Measurements from ENCODE around the gene FGGY.
"Not testable (repeated sequence)": the region's sequence is repeated elsewhere in the genome, so short reads cannot be mapped to it uniquely, and the experiment has no call there.

The FGGY gene, protein sequence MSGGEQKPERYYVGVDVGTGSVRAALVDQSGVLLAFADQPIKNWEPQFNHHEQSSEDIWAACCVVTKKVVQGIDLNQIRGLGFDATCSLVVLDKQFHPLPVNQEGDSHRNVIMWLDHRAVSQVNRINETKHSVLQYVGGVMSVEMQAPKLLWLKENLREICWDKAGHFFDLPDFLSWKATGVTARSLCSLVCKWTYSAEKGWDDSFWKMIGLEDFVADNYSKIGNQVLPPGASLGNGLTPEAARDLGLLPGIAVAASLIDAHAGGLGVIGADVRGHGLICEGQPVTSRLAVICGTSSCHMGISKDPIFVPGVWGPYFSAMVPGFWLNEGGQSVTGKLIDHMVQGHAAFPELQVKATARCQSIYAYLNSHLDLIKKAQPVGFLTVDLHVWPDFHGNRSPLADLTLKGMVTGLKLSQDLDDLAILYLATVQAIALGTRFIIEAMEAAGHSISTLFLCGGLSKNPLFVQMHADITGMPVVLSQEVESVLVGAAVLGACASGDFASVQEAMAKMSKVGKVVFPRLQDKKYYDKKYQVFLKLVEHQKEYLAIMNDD

DNA sequence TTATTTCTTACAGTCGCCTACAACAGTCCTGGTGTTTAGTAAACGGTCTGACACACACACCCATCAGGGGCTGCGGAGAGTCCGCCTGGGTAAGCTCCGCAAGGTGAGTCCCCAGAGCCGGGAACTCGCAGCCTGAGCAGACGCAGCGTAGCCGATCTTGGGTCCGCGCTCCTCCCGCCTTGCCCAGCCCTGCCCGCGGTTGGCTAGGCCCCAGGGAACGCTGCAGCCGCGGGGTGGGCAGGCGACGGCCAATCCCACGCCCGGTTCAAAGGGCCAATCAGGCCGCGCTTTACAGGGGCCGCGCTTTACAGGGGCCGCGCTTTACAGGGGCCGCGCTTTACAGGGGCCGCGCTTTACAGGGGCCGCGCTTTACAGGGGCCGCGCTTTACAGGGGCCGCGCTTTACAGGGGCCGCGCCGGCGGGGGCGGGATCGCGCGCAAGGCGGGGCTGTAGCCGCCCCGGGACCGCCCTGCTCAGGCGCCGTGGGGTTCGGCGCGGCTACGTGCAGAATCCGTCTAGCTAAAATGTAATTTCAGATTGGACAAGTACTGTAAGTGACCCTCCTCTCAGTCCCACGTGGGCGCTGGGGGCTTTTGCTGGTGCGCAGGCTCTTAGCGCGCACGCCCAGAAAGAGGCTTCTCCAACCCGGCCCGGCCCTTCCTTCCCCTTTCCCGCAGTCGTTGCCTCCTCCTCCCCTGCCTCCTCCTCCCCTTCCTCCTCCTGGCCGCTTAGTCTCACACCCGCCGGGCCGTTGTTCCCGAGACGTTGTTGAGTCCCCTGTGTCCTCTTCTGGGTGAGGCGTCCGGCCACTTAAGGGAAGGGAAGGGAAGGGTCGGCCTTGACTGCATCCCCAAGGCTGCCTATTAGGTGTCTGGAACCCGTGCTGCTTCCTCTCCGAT lies at the start of gene FGGY:
FGGY (plus strand) TSS at position 737 of the 899 bp plus-strand sequence. CDS start 24,456 bp downstream, outside the sequence.
- Mint-ChIP-seq H3K27ac (peak within 1 kb of the TSS; percentile 85), H3K27me3 (no peaks in the 10 kb centered on the region), H3K9me3 (no peaks in the 10 kb centered on the region), H3K4me1 (peaks cover 18% of the 10 kb centered on the region), H3K4me3 (peak within 1 kb of the TSS; percentile 91), H3K36me3 (peaks cover 4% of the 10 kb centered on the region)

DNA sequence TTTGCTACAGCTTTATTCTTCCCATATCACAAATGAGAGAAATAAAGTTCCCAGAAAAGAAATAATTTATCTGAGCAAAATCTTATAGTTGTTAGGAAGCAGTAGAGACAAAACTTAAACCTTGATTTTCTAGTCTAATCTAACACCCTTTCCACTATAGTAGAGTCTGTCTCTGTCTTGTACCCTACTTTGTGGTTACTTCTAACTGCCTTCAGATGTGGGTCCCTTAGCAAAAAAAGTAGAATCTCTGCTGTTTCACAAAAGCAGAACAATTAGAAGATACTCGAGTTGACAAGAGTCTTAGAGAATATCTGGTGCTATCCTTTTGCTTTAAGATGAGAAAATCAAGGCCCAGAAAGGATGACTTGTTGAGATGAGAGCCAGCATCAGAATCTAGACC lies 48.1 kb upstream of the FGGY start:
- Mint-ChIP-seq H3K27me3 (no peaks in the 10 kb centered on the region), H3K9me3 (no peaks in the 10 kb centered on the region), H3K27ac (no peak overlapping the region), H3K4me3 (no peak overlapping the region), H3K36me3 (peaks cover 1% of the 10 kb centered on the region), H3K4me1 (no peaks in the 10 kb centered on the region)

DNA sequence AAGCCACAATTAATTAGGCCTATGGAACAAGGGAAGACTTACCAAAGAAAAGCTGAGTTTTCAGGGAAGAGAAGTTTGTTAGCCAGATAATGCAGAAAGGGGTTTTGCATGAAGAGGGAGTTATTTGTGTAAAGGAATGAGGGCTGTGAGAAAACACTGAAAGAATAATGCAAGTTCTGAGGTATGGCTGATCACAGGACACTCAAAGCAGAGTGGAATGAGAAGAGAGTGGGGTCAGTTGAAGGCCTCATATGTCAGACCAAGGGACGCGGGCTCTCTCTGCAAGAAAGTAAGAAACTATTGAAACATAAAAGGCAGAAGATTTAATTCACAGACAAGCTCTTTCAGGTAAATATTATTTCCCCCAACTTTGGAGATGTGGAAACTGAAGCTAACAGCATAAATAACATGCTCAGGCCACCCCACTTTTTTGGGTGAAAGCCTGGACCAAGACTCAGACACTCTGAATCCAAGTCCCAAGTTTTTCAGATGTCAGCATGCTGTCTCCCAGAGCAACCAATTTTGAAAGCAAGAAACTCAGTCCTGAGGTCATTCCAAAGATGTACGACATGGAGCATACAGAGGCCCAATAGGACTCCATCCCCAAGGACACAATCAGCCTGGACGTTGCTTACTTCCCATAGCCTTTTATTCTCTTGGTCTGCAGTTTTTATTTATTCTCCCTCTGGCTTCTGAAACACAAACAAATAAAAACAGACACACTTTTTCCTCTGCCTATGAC lies 47.3 kb upstream of the FGGY start:
- H3K4me1 Mint-ChIP-seq: no peaks in the 10 kb centered on the region
- H3K36me3 Mint-ChIP-seq: peaks cover 1% of the 10 kb centered on the region
- H3K27ac Mint-ChIP-seq: no peak overlapping the region
- no peaks in the 10 kb centered on the region for H3K27me3 Mint-ChIP-seq
- no peak overlapping the region for H3K4me3 Mint-ChIP-seq
- no peaks in the 10 kb centered on the region for H3K9me3 Mint-ChIP-seq

DNA sequence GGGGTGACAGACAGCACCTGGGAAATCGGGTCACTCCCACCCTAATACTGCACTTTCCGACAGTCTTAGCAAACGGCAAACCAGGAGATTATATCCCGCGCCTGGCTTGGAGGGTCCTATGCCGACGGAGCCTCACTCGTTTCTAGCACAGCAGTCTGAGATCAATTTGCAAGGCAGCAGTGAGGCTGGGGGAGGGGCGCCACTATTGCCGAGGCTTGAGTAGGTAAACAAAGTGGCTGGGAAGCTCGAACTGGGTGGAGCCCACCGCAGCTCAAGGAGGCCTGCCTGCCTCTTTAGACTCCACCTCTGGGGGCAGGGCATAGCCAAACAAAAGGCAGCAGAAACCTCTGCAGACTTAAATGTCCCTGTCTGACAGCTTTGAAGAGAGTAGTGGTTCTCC lies 45.8 kb upstream of the FGGY start:
- not testable (repeated sequence) for H3K27ac Mint-ChIP-seq, H3K9me3 Mint-ChIP-seq, H3K36me3 Mint-ChIP-seq, H3K4me3 Mint-ChIP-seq, H3K27me3 Mint-ChIP-seq, H3K4me1 Mint-ChIP-seq

DNA sequence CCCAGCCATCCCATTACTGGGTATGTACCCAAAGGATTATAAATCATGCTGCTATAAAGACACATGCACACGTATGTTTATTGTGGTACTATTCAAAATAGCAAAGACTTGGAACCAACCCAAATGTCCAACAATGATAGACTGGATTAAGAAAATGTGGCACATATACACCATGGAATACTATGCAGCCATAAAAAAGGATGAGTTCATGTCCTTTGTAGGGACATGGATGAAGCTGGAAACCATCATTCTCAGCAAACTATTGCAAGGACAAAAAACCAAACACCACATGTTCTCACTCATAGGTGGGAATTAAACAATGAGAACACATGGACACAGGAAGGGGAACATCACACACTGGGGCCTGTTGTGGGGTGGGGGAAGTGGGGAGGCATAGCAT lies 40.5 kb upstream of the FGGY start:
- not testable (repeated sequence) for H3K27ac Mint-ChIP-seq, H3K4me1 Mint-ChIP-seq, H3K36me3 Mint-ChIP-seq, H3K27me3 Mint-ChIP-seq, H3K9me3 Mint-ChIP-seq, H3K4me3 Mint-ChIP-seq

DNA sequence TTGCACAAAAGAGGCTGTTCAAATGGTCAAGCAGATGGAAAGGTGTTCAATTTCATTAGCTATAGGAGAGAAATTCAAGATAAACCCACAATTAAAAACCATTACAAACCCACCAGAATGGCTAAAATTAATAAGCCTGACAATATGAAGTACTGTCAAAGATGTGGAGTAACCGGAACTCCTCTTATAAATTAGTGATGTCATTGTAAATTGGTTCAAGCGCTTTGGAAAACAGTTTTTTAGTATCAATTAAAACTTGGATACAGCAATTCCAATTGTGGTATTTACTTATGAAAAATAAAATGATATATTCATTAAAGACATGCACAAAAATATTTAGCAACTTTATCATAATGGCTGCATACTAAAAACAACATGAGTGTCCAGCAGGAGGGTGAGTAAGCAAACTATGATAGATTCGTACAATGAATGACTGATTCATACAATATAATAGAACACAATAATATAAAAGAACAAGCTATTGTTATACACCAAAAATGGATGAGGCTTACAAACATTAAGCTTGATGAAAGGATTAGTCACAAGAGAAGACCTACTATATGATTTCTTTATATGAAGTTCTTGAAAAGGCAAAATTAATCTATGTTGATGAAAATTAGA lies 38.4 kb upstream of the FGGY start:
- no peaks in the 10 kb centered on the region for H3K9me3 Mint-ChIP-seq
- no peak overlapping the region for H3K27ac Mint-ChIP-seq
- no peak overlapping the region for H3K4me3 Mint-ChIP-seq
- H3K4me1 Mint-ChIP-seq: no peaks in the 10 kb centered on the region
- no peaks in the 10 kb centered on the region for H3K27me3 Mint-ChIP-seq
- no peaks in the 10 kb centered on the region for H3K36me3 Mint-ChIP-seq

DNA sequence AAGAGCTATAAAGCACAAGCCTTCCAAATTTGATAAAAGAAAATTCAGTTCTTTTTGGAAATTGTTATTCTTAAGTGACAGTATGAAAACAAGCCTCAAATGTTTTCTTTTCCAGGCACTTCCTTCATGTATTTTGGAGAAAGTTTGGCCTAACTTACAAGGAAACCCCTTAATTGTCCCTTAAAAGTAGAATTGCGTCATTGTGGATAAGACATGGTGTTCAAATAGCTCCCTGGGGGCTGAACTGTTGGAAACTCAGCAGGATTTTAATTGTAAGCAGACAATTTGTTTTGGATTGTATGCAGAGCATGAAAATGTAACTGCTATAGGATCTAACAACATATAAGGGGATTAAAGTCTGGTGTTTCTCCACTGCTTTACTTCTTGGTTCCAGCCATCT lies 35.4 kb upstream of the FGGY start:
- Mint-ChIP-seq H3K27ac (no peak overlapping the region), H3K4me1 (no peaks in the 10 kb centered on the region), H3K9me3 (no peaks in the 10 kb centered on the region), H3K36me3 (no peaks in the 10 kb centered on the region), H3K27me3 (no peaks in the 10 kb centered on the region), H3K4me3 (no peak overlapping the region)

DNA sequence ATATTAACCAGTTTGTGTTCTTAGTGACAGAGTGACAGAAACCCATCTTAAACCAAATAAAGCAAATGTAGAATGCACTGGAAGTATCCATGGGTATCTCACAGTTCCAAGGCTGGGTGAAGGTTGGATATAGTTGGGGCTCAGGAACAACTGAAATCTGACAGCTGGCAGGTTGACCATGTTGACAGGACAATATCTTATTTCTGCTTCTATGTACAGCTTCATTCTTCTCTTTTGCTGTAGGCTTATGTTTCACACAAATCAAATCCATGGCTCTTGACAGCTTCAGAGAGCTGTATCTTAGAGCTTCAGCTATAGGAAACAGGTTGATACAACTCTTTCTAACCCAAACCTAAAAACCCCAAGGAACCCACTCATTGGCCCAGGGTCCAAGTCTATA lies 34.3 kb upstream of the FGGY start:
- no peak overlapping the region for H3K4me3 Mint-ChIP-seq
- no peaks in the 10 kb centered on the region for H3K27me3 Mint-ChIP-seq
- H3K27ac Mint-ChIP-seq: no peak overlapping the region
- no peaks in the 10 kb centered on the region for H3K4me1 Mint-ChIP-seq
- H3K36me3 Mint-ChIP-seq: no peaks in the 10 kb centered on the region
- no peaks in the 10 kb centered on the region for H3K9me3 Mint-ChIP-seq

DNA sequence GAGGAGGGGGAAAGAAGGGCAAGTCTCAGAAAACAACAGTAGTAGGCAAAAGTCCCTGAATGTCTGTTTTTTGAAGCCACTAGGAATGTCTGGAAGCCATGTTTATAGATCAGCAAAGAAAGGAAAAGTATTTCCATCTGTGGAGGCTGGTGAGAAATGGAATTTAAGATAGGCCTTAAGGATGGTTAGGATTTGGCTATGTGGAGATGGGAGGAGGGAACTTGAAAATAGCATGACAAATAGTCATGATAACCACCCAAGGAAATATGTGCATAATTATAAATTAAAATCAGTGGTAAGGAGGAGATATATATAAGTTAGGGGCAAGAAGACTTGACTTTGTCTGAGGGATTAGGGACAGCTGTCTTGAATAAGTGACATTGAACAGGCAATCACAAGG lies 33.8 kb upstream of the FGGY start:
- no peaks in the 10 kb centered on the region for H3K4me1 Mint-ChIP-seq

DNA sequence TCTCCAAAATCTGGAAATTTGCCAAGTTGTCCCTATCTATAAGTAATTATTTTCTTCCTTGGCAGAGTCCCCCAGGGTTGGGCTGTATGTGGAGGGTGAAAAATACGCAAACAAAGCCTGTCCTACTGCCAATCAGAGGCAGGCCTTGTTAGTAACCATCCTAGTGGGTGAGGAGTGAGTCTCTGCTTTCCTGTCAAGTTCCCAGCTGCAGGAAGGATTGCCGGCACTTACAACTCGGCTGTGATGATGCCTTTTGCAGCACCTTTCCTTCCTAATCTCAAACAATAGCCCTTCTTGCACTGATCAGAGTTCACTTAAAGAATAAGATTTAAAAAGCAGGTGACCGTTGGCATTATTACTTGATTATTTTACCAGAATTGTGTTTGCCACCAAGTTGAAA lies 31.3 kb upstream of the FGGY start:
- Mint-ChIP-seq H3K4me1 (no peaks in the 10 kb centered on the region), H3K27me3 (peaks cover 2% of the 10 kb centered on the region), H3K4me3 (no peak overlapping the region), H3K27ac (no peak overlapping the region), H3K9me3 (no peaks in the 10 kb centered on the region), H3K36me3 (no peaks in the 10 kb centered on the region)

More for the DNA sequence above, 33.8 kb upstream of the FGGY start:
- Mint-ChIP-seq H3K9me3 (no peaks in the 10 kb centered on the region), H3K4me3 (no peak overlapping the region), H3K27ac (no peak overlapping the region), H3K27me3 (no peaks in the 10 kb centered on the region), H3K36me3 (no peaks in the 10 kb centered on the region)

DNA sequence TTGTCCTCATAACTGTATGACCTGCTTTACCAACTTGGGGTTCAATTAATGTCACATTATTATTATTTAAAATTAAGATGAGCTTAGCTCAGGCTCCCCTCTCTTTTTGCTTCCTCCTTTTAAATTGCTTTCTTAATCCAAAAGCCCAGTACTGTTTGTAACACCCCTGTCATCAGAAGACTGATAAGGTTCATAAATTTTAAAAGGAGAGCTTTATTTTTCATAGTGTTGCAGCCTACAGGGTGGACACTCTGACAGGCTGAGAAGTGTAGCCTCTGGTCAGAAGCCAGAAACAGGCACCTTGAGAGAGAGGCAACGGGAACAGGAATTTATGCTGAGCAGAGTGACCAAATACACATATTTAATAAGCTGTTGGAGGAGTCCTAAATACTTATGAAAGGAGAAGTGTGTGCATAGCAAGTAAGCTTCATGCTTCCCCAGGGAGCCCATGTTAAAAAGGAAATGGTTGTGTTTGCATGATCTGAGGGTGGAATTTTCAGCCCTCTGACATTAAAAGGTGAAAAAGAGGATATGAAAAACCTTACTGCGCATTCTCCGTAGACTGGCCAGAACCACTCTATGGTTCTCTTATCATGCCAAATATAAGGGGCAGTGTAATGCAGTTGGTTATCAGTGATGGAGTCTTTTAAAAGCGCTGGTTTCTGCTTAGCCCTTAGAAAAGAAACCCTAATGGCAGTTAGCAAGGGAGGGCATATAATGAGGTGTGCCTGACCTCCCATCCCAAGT lies 30.5 kb upstream of the FGGY start:
- Mint-ChIP-seq H3K27me3 (peaks cover 2% of the 10 kb centered on the region), H3K4me3 (no peak overlapping the region), H3K27ac (no peak overlapping the region), H3K4me1 (no peaks in the 10 kb centered on the region), H3K36me3 (no peaks in the 10 kb centered on the region), H3K9me3 (no peaks in the 10 kb centered on the region)

DNA sequence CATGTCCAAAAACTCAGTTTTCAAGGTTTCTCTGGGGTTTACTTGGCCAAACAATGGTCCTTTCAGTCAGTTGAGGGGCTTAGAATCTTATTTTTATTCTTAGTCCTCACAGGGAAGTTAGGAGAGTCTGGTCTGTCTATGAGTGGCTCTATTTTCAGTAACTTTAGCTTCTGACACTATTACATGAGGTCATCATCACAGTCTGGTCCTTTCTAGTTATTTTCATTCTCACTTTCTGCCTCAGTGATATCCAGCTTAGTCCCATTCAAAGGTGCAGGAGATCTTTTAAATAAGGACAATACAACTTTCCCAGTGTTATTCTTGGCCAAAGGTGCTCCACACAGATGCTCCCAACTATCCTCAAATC lies 30.0 kb upstream of the FGGY start:
- Mint-ChIP-seq H3K27me3 (peaks cover 3% of the 10 kb centered on the region), H3K9me3 (no peaks in the 10 kb centered on the region), H3K27ac (no peak overlapping the region), H3K36me3 (no peaks in the 10 kb centered on the region), H3K4me1 (no peaks in the 10 kb centered on the region), H3K4me3 (no peak overlapping the region)

DNA sequence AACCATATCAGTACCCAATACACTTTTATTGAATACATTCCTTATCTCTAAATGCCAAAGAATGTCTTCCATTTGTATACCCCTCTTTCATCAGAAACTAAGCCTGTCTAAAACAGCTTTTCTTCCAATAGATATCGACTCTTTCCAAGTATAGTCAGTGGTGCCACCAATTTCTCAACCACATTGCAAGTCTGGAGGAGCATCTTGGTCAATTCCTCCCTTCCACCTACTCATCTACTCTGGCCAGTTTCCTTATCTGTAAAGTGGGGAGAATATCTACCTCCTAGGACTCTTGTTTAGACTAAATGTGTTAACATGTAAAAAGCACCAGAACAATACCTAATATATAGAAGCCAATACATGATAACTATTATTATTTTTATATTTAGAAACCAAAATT lies 28.5 kb upstream of the FGGY start:
- Mint-ChIP-seq H3K4me1 (no peaks in the 10 kb centered on the region), H3K27ac (no peak overlapping the region), H3K9me3 (no peaks in the 10 kb centered on the region), H3K27me3 (peaks cover 5% of the 10 kb centered on the region), H3K36me3 (no peaks in the 10 kb centered on the region), H3K4me3 (no peak overlapping the region)

DNA sequence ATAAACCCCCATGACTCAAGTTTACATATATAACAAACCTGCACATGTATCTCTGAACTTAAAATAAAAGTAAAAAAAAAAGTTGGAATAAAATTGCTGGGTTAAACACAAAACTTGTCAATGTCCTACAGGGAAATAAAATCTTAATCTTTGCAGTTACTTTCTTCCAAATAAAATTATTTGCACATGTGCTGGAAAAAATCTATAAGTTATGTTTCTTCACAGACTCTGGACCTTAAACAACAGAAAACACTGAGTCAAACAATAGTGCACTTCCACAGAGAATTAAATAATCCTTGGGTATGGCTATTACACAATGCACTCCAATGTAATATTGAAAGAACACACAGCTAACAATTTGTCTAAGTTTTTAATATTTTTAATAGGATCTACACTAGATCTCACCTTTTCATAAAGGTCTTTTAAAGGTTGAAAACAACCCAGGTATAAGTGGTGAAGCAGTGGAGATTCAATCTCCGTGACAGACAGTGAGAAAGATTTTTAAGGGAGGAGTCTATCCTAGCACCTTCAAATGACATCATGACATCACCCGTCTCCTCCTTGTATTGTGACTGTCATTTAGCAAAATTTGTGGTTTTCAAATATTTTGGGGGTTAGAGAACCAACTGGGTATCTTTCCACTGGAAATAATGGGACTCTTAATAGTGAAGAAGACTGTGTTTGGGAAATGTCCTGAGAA lies 25.2 kb upstream of the FGGY start:
- Mint-ChIP-seq H3K4me3 (no peak overlapping the region), H3K4me1 (no peaks in the 10 kb centered on the region), H3K9me3 (no peaks in the 10 kb centered on the region), H3K27ac (no peak overlapping the region), H3K27me3 (peaks cover 16% of the 10 kb centered on the region), H3K36me3 (no peaks in the 10 kb centered on the region)

Measured in activated naive CD4-positive, alpha-beta T cell treated with anti-CD3 and anti-CD28 coated beads, Interleukin-2, amount 50 U/mL, for 24 hours (primary cell).